ENCODE results near the gene EGFLAM. TPM values are rescaled to one million over a fixed set of nuclear protein-coding genes. Genes with fewer than 3 reads are reported as not detected.

Gene EGFLAM
- polyA plus RNA-seq, 1 donor from 2014 or later, result not detected

DNA sequence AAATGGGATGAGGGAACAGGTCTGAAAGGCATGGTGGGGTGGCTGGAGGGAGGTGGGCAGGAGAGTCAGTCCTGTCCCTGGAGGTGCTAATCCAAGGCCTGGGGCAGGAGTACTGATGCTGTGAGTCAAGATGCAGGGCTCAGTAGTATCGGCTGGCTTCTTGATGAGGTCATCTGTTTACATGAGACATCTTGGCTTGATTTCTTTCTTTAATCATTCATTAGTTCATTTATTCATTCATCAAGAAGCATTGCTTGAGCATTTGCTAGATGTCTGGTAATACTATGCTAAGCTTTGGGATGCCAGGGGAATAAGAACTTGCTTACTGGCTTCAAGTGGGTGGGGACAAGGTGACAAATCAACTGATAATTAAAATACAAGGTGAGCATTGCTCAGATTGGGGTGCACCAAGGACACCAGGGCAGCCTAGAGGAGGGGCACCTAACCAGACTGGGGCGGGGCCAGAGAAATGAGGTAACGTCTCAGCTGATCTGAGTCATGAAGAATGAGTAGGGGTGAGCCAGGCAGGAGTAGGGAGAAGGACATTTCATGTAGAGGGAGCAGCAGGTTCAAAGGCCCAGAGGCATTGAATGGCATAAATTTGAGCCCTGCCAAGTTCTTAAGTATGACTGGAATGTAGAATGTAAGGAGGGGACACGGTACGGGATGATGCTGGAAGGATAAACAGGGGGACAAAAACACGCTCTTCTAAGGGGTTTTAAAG lies 88.8 kb downstream of the EGFLAM start:
- no peaks in the 10 kb centered on the region for H3K36me3 ChIP-seq (ENCODE audit: insufficient read depth, low read length)
- TF ChIP-seq, protein P1, sequence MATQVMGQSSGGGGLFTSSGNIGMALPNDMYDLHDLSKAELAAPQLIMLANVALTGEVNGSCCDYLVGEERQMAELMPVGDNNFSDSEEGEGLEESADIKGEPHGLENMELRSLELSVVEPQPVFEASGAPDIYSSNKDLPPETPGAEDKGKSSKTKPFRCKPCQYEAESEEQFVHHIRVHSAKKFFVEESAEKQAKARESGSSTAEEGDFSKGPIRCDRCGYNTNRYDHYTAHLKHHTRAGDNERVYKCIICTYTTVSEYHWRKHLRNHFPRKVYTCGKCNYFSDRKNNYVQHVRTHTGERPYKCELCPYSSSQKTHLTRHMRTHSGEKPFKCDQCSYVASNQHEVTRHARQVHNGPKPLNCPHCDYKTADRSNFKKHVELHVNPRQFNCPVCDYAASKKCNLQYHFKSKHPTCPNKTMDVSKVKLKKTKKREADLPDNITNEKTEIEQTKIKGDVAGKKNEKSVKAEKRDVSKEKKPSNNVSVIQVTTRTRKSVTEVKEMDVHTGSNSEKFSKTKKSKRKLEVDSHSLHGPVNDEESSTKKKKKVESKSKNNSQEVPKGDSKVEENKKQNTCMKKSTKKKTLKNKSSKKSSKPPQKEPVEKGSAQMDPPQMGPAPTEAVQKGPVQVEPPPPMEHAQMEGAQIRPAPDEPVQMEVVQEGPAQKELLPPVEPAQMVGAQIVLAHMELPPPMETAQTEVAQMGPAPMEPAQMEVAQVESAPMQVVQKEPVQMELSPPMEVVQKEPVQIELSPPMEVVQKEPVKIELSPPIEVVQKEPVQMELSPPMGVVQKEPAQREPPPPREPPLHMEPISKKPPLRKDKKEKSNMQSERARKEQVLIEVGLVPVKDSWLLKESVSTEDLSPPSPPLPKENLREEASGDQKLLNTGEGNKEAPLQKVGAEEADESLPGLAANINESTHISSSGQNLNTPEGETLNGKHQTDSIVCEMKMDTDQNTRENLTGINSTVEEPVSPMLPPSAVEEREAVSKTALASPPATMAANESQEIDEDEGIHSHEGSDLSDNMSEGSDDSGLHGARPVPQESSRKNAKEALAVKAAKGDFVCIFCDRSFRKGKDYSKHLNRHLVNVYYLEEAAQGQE (IDR thresholded peaks at IDR 0.05; ENCODE audit: borderline replicate concordance), result no peak
- no peak for TF ChIP-seq TAF1 (IDR thresholded peaks at IDR 0.05; ENCODE audit: low read depth)
- no peak for TF ChIP-seq POLR2AphosphoS5 (IDR thresholded peaks at IDR 0.05)
- TF ChIP-seq, protein P2, sequence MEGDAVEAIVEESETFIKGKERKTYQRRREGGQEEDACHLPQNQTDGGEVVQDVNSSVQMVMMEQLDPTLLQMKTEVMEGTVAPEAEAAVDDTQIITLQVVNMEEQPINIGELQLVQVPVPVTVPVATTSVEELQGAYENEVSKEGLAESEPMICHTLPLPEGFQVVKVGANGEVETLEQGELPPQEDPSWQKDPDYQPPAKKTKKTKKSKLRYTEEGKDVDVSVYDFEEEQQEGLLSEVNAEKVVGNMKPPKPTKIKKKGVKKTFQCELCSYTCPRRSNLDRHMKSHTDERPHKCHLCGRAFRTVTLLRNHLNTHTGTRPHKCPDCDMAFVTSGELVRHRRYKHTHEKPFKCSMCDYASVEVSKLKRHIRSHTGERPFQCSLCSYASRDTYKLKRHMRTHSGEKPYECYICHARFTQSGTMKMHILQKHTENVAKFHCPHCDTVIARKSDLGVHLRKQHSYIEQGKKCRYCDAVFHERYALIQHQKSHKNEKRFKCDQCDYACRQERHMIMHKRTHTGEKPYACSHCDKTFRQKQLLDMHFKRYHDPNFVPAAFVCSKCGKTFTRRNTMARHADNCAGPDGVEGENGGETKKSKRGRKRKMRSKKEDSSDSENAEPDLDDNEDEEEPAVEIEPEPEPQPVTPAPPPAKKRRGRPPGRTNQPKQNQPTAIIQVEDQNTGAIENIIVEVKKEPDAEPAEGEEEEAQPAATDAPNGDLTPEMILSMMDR (IDR thresholded peaks at IDR 0.05; ENCODE audit: poor library complexity, severe bottlenecking), result no peak
- no peak for TF ChIP-seq RAD21 (conservative IDR thresholded peaks at IDR 0.05)
- no peak for TF ChIP-seq EP300 (conservative IDR thresholded peaks at IDR 0.05; ENCODE audit: poor library complexity, severe bottlenecking)
- TF ChIP-seq SMC3 (conservative IDR thresholded peaks at IDR 0.05; ENCODE audit: poor library complexity), result no peak
- no peak for TF ChIP-seq EZH2 (IDR thresholded peaks at IDR 0.05; ENCODE audit: borderline replicate concordance, insufficient read depth, low read length, poor library complexity, severe bottlenecking)
- TF ChIP-seq MXI1 (conservative IDR thresholded peaks at IDR 0.05; ENCODE audit: poor library complexity, severe bottlenecking), result no peak
- no peak overlapping the region for H3K9ac ChIP-seq (ENCODE audit: low read length)
- no peaks in the 10 kb centered on the region for H4K20me1 ChIP-seq (ENCODE audit: insufficient read depth)
- no peak overlapping the region for H3K27ac ChIP-seq (ENCODE audit: low read length)
- no peaks in the 10 kb centered on the region for H3K9me3 ChIP-seq (ENCODE audit: low read length)
- no peak overlapping the region for H2AFZ ChIP-seq (ENCODE audit: low read depth, low read length)
- H3F3A ChIP-seq (ENCODE audit: insufficient read depth, low read length, poor library complexity, severe bottlenecking), result no peaks in the 10 kb centered on the region
- no peaks in the 10 kb centered on the region for H3K27me3 ChIP-seq (ENCODE audit: insufficient read depth, low read depth, low read length)
- no peaks in the 10 kb centered on the region for H3K79me2 ChIP-seq (replicated peaks; ENCODE audit: insufficient read depth, low read length)
- H3K9me2 ChIP-seq (ENCODE audit: insufficient read depth, low read length), result no peaks in the 10 kb centered on the region
- no peak overlapping the region for H3K4me3 ChIP-seq (ENCODE audit: low read length)
- H3K4me2 ChIP-seq (ENCODE audit: low read length), result no peak overlapping the region

DNA sequence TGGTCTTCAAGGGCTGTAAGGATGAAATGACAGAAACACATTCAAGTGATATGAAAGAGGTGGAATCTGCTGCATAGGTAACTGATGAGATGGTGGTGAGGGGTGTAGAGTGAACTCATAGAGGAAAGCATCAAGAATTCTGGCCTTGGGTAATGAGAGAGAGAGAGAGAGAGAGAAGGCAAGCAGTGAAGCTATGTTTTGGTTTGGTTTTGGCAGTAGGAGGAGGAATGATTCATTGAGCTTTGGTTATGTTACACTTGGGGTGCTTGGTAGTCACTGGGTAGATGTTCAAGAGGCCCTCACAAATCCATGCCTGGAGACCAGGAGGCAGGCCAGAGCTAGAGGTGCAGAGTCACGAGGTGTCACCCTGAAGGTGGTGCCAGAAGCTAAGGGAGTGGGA lies 89.5 kb downstream of the EGFLAM start:
- no peak overlapping the region for H2AFZ ChIP-seq (ENCODE audit: low read depth, low read length)
- no peak overlapping the region for H3K4me2 ChIP-seq (ENCODE audit: low read length)
- no peaks in the 10 kb centered on the region for H3K27me3 ChIP-seq (ENCODE audit: insufficient read depth, low read depth, low read length)
- H4K20me1 ChIP-seq (ENCODE audit: insufficient read depth), result no peaks in the 10 kb centered on the region
- no peak overlapping the region for H3K27ac ChIP-seq (ENCODE audit: low read length)
- H3K36me3 ChIP-seq (ENCODE audit: insufficient read depth, low read length), result no peaks in the 10 kb centered on the region
- H3K4me3 ChIP-seq (ENCODE audit: low read length), result no peak overlapping the region
- H3K79me2 ChIP-seq (replicated peaks; ENCODE audit: insufficient read depth, low read length), result no peaks in the 10 kb centered on the region
- no peaks in the 10 kb centered on the region for H3K9me2 ChIP-seq (ENCODE audit: insufficient read depth, low read length)
- TF ChIP-seq SMC3 (conservative IDR thresholded peaks at IDR 0.05; ENCODE audit: poor library complexity) (no peak), MXI1 (conservative IDR thresholded peaks at IDR 0.05; ENCODE audit: poor library complexity, severe bottlenecking) (no peak), TAF1 (IDR thresholded peaks at IDR 0.05; ENCODE audit: low read depth) (no peak), POLR2AphosphoS5 (IDR thresholded peaks at IDR 0.05) (no peak), EZH2 (IDR thresholded peaks at IDR 0.05; ENCODE audit: borderline replicate concordance, insufficient read depth, low read length, poor library complexity, severe bottlenecking) (no peak), RAD21 (conservative IDR thresholded peaks at IDR 0.05) (no peak), EP300 (conservative IDR thresholded peaks at IDR 0.05; ENCODE audit: poor library complexity, severe bottlenecking) (no peak)
- TF ChIP-seq, protein P1 (IDR thresholded peaks at IDR 0.05; ENCODE audit: borderline replicate concordance), result no peak
- TF ChIP-seq, protein P2 (IDR thresholded peaks at IDR 0.05; ENCODE audit: poor library complexity, severe bottlenecking), result no peak
- no peaks in the 10 kb centered on the region for H3F3A ChIP-seq (ENCODE audit: insufficient read depth, low read length, poor library complexity, severe bottlenecking)
- H3K9ac ChIP-seq (ENCODE audit: low read length), result no peak overlapping the region
- H3K9me3 ChIP-seq (ENCODE audit: low read length), result no peaks in the 10 kb centered on the region

Measured in neural cell (in vitro differentiated cells).